Stimulated activated effector memory CD8-positive, alpha-beta T cell treated with anti-CD3 and anti-CD28 coated beads, Interleukin-12 subunit alpha, Interleukin-12 subunit beta, amount 100 ng/mL, for 72 hours (primary cell): ENCODE results near the gene PPP1R3F.
A peak's percentile ranks its signal among the peaks of the same experiment; 100 is the strongest.
"Not testable (repeated sequence)": the region's sequence is repeated elsewhere in the genome, so short reads cannot be mapped to it uniquely, and the experiment has no call there.

Experiments used
- ATAC-seq: fragments of 150-1000 bp; cut with Tn5 transposase; 2 replicates; pipeline ENCODE4 v1.10.0; 2021
- DNase-seq, 2 donors: peaks; one replicate each; pipeline ENCODE4 v3.0.0; 2021 to 2022; ENCODE audit warnings: low spot score in 2 of 2
- H3K27ac Mint-ChIP-seq: one replicate; pipeline ENCODE4 v1.8.0; 2022; ENCODE audit warnings: mild to moderate bottlenecking, mixed read lengths
- H3K36me3 Mint-ChIP-seq: one replicate; pipeline ENCODE4 v1.8.0; 2022; ENCODE audit warnings: mild to moderate bottlenecking, mixed read lengths
- H3K4me1 Mint-ChIP-seq: one replicate; pipeline ENCODE4 v1.8.0; 2022; ENCODE audit warnings: mixed read lengths
- H3K4me3 Mint-ChIP-seq: one replicate; pipeline ENCODE4 v1.8.0; 2022; ENCODE audit warnings: mild to moderate bottlenecking, mixed read lengths
- H3K9me3 Mint-ChIP-seq: one replicate; pipeline ENCODE4 v1.8.0; 2022; ENCODE audit warnings: mixed read lengths

Gene PPP1R3F

DNA sequence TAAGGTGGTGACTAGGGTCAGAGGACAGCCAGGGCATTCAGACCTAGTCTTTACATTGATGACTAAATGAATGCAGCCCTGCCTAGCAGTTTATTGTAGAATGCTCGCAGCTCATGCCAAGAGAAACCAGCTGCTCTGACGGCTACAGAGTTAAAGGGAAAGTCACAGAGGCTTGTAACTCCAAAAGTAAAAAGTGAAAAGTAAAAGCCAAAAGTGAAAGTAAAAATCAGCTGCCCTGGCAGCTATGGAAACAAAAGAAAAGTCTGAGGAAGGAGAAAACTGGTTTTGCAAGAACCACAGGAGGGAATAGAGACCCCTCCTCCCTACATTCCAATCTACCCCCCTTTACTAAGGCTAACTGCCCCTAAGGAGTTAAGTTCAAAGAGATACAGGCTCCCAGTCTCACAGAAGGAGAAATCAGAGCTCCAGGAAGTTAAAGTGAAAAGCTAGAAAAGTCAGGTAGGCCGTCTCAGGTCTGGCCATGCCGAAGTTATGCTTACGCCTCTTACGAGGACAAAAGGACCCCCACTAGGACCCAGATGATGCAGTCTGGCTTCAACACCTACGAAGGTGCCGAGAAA lies 39.9 kb downstream of the PPP1R3F start:
- Mint-ChIP-seq H3K4me1 (peaks cover 25% of the 10 kb centered on the region), H3K4me3 (peak overlapping the region; percentile 72), H3K9me3 (no peaks in the 10 kb centered on the region), H3K36me3 (no peaks in the 10 kb centered on the region), H3K27ac (peak overlapping the region; percentile 55)
- ATAC-seq (no peak), DNase-seq (no peak)

GRCh38 chrX:49310371-49310770 lies 40.8 kb downstream of the PPP1R3F start:
- ATAC-seq, result no peak
- no peak overlapping the region for H3K4me3 Mint-ChIP-seq
- no peaks in the 10 kb centered on the region for H3K36me3 Mint-ChIP-seq
- no peaks in the 10 kb centered on the region for H3K9me3 Mint-ChIP-seq
- H3K4me1 Mint-ChIP-seq, result peaks cover 25% of the 10 kb centered on the region
- DNase-seq, result no peak
- no peak overlapping the region for H3K27ac Mint-ChIP-seq

DNA sequence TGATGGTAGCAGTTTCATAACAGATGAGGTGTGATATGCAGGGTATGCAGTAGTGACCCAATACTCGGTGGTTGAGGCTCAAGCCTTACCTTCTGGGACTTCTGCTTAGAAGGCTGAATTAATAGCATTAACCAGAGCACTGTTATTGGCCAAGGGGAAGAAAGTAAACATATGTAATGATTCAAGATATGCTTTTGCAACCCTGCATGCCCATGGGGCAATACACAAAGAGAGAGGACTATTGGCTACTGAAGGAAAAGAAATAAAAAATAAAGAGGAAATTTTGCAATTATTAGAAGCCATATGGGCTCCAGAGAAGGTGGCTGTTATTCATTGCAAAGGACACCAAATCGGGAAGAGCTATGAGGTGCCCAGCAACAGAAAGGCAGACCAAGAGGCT lies 42.6 kb downstream of the PPP1R3F start:
- H3K4me3 Mint-ChIP-seq, result no peak overlapping the region
- peaks cover 25% of the 10 kb centered on the region for H3K4me1 Mint-ChIP-seq
- DNase-seq (no peak), ATAC-seq (no peak)
- no peak overlapping the region for H3K27ac Mint-ChIP-seq
- no peaks in the 10 kb centered on the region for H3K36me3 Mint-ChIP-seq
- no peaks in the 10 kb centered on the region for H3K9me3 Mint-ChIP-seq

DNA sequence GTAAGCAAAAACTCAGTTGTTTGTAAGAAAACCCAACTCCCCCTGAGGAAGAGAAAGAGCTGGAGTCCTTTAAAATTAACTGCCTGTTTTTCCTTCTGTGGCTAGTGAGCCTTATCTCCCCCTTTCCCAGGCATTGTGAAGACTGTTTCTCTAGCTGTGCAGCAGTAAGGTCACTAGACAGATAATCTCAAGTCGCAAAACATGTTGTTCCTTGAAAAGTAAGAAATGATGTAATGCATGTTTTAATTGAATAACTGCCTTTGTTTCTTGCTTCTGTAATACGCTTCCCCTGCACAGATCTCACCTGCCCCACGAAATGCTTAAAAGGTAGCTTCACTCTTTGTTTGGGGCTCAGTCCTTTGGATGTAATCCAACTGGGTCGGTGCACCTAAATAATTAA lies 46.5 kb downstream of the PPP1R3F start:
- H3K27ac Mint-ChIP-seq, result no peak overlapping the region
- H3K4me3 Mint-ChIP-seq, result no peak overlapping the region
- no peaks in the 10 kb centered on the region for H3K36me3 Mint-ChIP-seq
- H3K4me1 Mint-ChIP-seq, result no peaks in the 10 kb centered on the region
- ATAC-seq (no peak), DNase-seq (no peak)
- no peaks in the 10 kb centered on the region for H3K9me3 Mint-ChIP-seq

- H3K4me3 Mint-ChIP-seq, H3K9me3 Mint-ChIP-seq, H3K27ac Mint-ChIP-seq, DNase-seq, H3K4me1 Mint-ChIP-seq, ATAC-seq, H3K36me3 Mint-ChIP-seq: not testable (repeated sequence)
Measured at GRCh38 chrX:49321737-49322136, 52.1 kb downstream of the PPP1R3F start, which contains the start of gene GAGE12J. Gene GAGE12J (plus strand): TSS chrX:49322037. CDS start chrX:49323194, 1,157 bp downstream.

DNA sequence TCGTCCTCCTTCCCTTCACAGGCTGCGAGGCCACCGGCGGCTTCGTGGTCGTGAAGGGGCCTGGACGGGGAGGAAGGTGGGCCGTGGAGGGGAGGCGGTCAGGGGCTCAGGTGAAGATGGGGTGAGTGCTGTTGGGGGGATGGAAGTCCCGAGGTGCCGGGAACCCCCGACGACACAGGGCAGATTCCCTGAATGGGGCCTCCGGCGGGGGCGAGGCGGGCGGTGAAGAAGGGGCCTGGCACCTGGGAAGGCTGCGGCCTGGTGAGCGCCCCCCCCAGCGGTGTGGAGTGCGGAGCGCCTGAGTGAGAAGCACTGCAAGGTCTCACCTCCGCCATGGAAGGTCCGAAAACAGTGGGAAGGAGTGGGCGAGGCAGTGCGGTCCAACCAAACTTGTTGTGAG lies 52.7 kb downstream of the PPP1R3F start:
- ATAC-seq, H3K9me3 Mint-ChIP-seq, H3K4me3 Mint-ChIP-seq, H3K27ac Mint-ChIP-seq, DNase-seq, H3K36me3 Mint-ChIP-seq, H3K4me1 Mint-ChIP-seq: not testable (repeated sequence)

- not testable (repeated sequence) for ATAC-seq, H3K4me1 Mint-ChIP-seq, H3K36me3 Mint-ChIP-seq, H3K9me3 Mint-ChIP-seq, H3K27ac Mint-ChIP-seq, DNase-seq, H3K4me3 Mint-ChIP-seq
Measured at GRCh38 chrX:49323735-49324134, 54.1 kb downstream of the PPP1R3F start.

DNA sequence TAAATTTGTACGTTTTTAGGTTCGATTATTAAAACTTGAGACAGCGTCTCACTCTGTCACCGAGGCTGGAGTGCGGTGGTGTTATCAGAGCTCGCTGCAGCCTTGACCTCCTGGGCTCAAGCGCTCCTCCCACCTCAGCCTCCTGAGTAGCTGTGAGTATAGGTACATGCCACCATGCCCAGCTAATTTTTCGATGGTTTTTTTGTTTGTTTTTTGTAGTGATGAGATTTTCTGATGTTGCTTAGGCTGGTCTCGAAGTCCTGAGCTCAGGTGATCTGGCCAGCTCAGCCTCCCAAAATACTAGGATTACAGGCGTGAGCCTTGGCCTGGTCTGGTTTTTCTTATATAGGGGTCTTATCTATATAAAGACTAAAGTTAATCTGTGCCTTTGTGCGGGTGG lies 60.8 kb downstream of the PPP1R3F start:
- H3K4me1 Mint-ChIP-seq, H3K36me3 Mint-ChIP-seq, DNase-seq, H3K9me3 Mint-ChIP-seq, H3K27ac Mint-ChIP-seq, H3K4me3 Mint-ChIP-seq, ATAC-seq: not testable (repeated sequence)

DNA sequence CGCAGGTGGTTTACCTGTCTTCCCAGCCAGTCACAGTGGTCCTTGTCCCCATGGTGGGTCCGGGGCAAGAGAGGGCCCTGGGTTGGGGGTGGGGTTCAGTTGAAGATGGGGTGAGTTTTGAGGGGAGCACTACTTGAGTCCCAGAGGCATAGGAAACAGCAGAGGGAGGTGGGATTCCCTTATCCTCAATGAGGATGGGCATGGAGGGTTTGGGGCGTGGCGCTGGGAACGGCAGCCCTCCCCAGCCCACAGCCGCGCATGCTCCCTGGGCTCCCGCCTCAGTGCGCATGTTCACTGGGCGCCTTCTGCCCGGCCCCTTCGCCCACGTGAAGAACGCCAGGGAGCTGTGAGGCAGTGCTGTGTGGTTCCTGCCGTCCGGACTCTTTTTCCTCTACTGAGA lies 61.7 kb downstream of the PPP1R3F start, which contains the start of gene GAGE13:
Gene GAGE13, plus strand, starts transcription at position 301 of the 400 bp plus-strand sequence. CDS start 1,156 bp downstream, outside the sequence.
- H3K4me1 Mint-ChIP-seq, ATAC-seq, H3K9me3 Mint-ChIP-seq, H3K36me3 Mint-ChIP-seq, H3K4me3 Mint-ChIP-seq, DNase-seq, H3K27ac Mint-ChIP-seq: not testable (repeated sequence)

DNA sequence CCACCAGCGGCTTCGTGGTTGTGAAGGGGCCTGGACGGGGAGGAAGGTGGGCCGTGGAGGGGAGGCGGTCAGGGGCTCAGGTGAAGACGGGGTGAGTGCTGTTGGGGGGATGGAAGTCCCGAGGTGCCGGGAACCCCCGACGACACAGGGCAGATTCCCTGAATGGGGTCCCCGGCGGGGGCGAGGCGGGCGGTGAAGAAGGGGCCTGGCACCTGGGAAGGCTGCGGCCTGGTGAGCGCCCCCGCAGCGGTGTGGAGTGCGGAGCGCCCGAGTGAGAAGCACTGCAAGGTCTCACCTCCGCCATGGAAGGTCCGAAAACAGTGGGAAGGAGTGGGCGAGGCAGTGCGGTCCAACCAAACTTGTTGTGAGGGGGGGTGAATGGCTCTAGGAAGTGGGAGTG lies 62.2 kb downstream of the PPP1R3F start:
- not testable (repeated sequence) for H3K36me3 Mint-ChIP-seq, H3K27ac Mint-ChIP-seq, H3K9me3 Mint-ChIP-seq, ATAC-seq, H3K4me3 Mint-ChIP-seq, H3K4me1 Mint-ChIP-seq
- peak in 1 of 2 donors; percentile 49 for DNase-seq
